Occipital lobe (tissue), 3 donors: Measurements from ENCODE around the gene DHTKD1. TPM values are rescaled to one million over a fixed set of nuclear protein-coding genes. Genes with fewer than 3 reads are reported as not detected.
"Not testable (repeated sequence)": the region's sequence is repeated elsewhere in the genome, so short reads cannot be mapped to it uniquely, and the experiment has no call there.

Source experiments
- DNase-seq: peaks from one replicate; lab custom pipeline; 2025; lab: John Stamatoyannopoulos, UW
- small RNA-seq: library from RNA; depleted of rRNA; stranded (forward); fragments of <200 nt; gene quantifications from one replicate; pipeline ENCODE3, GENCODE V24; 2014
- total RNA-seq: library from RNA; depleted of rRNA; stranded (reverse); fragments of >200 nt; gene quantifications from one replicate; pipeline ENCODE4 v1.2.3, GENCODE V29; 2014

DHTKD1 gene
- total RNA-seq, 1 donor from 2014 or later: 65.4 TPM

DNA sequence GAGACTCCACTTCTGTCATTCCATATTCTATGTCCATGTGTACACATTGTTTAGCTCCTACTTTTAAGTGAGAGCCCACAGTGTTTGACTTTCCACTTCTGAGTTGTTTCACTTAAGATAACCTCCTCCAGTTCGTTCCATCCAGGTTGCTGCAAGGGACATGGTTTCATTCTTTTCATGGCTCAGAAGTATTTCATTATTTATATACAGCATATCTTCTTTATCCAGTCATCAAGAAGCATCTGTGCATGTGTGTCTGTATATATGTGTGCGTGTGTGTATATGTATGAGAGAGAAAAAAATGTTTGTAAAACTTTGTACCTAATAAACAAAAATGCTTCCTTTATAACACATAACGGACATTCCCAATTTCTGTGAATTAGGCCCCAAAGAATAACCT lies 66.9 kb downstream of the DHTKD1 start:
- DNase-seq: no peak

DNA sequence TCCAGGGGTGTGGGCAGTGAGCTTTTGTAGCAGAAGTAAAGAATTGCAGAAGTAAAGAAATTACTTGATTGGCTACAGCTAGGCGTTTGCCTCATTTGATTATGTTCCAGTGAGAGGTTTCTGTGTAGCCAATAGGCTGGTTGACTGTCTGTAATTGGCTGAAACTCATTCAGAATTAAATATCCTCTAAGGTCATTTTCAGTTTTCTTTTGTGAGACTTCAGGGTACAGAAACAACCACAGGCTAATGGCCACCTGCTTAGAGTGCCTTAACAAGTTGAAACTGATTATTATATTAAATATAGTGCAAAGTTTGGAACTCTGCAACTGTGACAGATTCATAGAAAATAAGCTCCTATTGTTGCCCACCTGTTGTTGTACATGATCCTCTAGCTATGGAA lies 71.3 kb downstream of the DHTKD1 start:
- no peak for DNase-seq

DNA sequence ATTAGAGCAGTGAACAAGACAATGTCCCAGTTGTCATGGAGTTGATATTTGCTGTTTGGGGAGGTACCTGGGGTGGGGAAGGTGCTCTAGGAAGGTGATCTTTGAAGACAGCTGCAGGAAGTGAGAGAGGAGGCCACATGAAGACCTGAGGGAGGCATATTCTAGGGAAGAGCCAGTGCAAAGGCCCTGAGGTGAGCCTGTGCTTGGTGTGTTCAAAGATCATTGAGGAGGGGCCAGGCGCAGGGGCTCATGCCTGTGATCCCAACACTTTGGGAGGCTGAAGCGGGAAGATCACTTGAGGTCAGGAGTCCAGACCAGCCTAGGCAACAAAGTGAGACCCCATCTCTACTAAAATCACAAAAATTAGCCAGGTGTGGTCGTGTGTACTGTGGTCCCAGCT lies 75.8 kb downstream of the DHTKD1 start:
- DNase-seq: no peak

DNA sequence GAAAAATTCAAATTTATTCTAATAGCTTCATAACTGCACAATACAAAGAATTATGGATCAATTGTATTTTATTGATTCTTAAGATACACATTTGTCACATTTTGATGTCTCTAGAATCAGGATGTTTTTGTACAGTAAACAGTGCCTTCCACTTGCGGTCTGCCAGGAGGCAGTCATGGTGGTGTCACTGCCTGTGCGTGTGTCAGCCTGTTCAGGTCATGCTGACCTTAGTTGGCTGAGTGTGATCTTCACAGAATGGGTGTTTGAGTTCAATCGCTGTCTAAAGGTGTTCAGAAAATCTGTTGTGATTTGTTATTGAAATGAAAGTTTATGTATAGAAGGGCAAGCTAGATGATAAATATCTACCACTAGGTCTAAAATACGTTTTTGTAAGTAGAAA lies 81.4 kb downstream of the DHTKD1 start:
- DNase-seq: no peak

DNA sequence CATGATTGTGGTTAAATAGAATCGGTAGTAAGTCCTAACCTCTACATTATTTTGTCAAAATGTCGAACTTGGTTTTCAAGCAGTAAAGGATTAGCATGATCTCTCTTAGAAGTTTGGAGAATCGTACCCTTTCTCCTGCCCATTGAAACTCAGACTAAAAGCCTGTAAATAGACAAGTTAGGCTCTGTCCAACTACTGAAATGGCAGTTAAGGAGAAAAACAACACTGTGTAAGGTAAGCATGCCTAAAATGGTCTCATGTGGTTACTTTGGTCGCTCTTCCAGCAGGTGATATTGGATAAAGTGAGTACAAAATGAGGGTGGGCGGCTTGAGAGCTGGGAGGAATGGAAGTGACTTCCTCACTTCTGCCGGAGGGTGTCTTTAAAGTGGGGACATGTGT lies 85.8 kb downstream of the DHTKD1 start:
- no peak for DNase-seq

DNA sequence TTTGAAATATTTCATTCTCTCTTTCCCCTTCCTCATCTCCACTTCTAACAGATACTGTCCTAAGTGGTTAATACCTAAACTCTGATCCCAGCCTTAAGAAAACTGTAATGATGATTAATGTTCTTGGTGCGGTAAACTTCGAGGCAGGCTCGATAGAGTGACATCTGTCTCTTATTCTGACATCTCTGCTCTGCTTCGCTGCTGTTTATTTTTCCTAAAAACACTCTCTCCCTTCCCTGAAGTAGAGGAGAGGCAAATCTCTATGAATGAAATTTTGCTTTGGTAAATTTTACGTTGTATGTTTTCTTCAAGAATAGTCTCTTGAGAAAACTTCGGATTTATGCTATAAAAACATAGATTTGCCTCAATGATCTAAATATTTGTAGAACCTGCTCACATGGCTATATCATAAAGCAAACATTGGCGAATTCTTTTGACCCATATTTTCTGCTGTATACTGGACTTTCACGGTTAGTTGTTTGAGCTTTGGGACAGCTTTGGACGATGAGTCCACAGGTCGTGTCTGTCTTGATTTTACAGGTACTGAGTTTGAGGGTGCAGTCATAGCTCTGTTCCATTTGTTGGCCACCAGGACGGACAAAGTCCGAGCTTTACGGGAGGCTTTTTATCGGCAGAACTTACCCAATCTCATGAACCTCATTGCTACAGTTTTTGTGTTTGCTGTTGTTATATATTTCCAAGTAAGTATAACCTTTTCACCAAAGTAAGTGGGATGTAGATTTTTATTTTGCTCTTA lies 87.8 kb downstream of the DHTKD1 start:
- no peak for DNase-seq

DNA sequence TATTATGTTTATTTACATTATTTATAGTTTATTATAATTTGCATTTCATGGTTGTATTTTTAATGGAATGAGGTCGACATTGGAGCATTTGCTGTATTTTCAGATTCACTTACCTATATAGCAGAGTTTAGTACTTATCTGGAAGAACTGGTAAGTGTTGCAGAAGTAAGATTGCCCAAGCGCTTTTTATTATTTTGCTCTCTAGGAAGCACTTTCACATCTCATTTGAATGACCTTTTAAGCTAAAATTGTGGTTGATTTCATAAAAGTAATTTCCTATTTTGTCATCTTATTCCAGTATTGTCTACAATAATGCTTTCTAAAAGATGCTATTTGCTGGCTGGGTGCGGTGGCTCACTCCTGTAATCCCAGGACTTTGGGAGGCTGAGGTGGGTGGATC lies 89.4 kb downstream of the DHTKD1 start:
- DNase-seq: no peak

DNA sequence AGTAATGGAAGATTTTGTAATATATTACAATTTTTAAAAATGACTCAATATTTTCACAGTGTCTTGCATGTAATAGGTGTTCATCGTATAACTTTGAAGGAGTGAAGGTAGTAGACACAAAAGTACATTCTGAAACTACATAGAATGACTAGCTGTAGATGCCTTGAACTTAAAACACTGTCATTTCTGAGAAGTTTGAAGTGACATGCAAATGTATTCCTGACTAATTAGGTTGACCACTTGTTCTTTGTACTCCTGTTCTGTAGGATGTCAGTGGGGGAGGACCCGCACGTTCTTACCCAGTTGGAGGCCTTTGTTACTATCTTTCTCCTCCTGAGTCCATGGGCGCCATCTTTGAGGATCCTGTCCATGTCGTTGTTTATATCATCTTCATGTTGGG lies 91.9 kb downstream of the DHTKD1 start:
- DNase-seq: no peak

DNA sequence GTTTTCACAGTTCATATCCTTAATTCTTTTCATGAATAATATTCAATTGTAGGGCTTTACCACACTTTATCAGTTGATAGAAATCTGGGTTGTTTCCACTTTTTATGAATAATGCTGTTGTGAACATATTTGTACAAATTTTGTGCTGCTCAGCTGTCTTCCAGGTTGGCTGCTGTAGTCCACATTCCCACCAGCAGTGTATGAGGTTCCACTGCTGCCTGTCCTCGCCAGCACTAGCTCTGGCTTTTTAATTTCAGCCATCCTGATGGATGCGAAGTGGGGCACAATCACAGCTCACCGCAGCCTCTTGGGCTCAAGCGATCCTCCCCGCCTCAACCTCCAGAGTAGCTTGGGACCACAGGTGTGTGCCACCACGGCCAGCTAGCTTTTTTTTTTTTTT lies 94.2 kb downstream of the DHTKD1 start:
- DNase-seq: no peak

DNA sequence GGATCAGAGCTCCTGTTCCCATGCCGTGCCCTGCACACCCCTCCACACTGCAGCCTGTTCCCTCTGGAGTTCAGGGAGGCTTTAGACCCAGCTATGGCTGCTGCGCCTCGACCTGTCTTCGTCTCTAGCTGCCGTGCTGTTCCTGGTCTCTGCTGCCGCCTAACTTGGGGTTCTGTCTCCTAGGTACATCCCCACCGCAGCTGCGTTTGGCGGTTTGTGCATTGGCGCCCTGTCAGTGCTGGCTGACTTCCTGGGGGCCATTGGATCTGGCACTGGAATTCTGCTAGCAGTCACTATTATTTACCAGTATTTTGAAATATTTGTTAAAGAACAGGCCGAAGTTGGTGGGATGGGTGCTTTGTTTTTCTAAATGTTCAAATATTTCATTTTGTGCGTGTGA lies 95.3 kb downstream of the DHTKD1 start:
- no peak for DNase-seq

DNA sequence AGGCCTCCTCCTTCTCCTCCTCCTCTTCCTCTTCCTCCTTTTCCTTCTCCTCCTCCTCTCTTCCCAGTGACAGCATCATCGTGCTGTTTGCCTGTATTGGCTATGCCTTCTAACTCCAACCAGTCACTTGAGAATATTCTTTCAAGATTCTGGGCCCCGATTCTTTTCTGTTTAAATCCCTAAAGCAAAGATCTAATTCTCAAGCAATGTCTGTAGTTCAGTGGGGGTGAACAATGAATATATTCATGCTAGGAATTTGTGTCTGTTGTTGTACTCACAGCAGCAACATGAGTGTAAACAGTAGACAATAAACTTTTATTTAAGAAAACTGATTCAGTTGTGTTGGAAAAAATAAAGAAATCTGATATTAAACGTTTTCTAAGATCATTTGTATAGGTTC lies 96.3 kb downstream of the DHTKD1 start:
- DNase-seq: no peak

DNA sequence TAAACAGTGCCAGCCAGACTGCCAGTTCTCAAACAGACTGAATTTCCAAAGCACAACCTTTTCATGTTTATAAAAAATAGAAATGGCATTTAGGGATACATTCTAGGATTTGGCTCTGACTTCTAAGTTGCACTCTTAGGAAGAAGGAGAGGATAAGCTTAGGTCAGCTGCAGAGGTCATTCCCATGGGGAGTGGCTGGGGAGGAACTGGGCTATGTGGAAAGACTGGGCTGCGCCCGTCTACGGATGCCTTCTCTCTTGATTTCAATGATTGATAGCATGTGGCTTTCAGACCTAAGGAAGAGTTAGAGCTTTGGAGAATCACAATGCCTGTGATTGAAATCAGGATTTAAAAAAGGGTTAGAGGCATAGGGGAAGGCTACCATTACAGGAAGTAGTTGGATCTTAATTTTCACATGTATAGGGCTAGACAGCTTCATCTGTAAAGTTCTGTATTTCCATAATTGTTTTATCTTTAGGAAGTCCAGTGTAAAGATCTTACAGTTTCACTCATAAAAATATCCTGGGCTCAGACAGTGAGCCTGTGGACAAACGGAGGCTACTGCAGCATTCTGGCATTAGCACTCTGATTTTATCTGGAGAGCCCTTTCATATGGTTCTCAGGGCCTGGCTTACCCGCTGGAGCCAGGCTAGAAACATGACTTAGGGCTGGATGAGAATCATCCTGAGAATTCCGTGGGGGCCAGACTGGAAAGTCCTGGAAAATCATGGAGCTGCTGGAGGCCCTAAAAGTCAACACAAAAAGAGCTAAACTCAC lies 97.4 kb downstream of the DHTKD1 start:
- DNase-seq: no peak

DNA sequence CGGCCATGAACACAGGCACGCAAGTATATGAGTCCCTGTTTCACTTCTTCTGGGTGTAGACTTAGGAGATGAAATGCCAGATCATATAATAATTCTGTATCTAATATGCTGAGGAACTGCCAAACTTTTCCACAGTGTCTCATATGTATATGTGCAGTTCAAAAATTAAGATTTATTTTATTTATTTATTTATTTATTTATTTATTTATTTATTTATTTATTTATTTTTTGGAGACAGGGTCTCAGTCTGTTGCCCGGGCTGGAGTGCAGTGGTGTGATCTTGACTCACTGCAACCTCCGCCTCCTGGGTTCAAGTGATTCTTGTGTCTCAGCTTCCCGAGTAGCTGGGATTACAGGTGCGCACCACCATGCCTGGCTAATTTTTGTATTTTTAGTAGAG lies 102.8 kb downstream of the DHTKD1 start:
- DNase-seq: not testable (repeated sequence)

Small RNA genes lying within 50 kb of the gene (small RNA-seq; reads per million reads assigned to genes)
- not detected for gene MIR548AK
- gene RNU6-88P: not detected

Other genes starting within 250 kb of the DHTKD1 start
- gene PROSER2, start 245.6 kb upstream of the DHTKD1 start, total RNA-seq: 0.47 TPM
- 21.4 TPM for gene UPF2, start 26.1 kb upstream of the DHTKD1 start, total RNA-seq
- gene SEC61A2, start 60.7 kb downstream of the DHTKD1 start, total RNA-seq: 52.7 TPM
- gene NUDT5, start 126.9 kb downstream of the DHTKD1 start, total RNA-seq: 22.0 TPM
- 105 TPM for gene CDC123, start 127.2 kb downstream of the DHTKD1 start, total RNA-seq